ENCODE results near the gene HIVEP3.

DNA sequence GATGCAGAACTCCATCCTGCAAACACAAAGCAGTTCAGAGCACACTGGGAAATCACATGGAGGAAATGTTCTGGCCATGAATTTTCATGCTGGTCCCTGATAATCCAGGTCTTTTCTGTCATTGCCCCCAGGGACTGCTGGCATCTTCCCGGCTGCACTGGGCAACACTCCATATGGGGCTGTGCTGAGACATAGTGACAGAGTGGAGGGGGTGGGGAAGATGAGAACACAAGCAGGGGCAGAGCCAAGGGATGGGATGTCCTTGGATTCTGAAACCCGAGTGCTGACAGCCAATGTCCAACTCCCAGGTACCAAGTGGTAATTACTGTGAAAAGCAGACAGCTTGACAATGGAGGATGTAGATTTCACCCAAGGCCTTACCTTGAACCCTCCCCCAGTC lies 185.7 kb downstream of the HIVEP3 start:
- TF ChIP-seq SUZ12 (IDR thresholded peaks at IDR 0.05; ENCODE audit: extremely low read depth, insufficient read depth, insufficient read length) = no peak
- no peak for TF ChIP-seq YY1 (IDR thresholded peaks at IDR 0.05; ENCODE audit: insufficient read depth, insufficient read length)
- TF ChIP-seq ZNF274 (IDR thresholded peaks at IDR 0.05; ENCODE audit: low read depth, low read length) = no peak
